Dermis microvascular lymphatic vessel endothelial cell (primary cell): ENCODE measurements around the gene TMEM259. TPM values are rescaled to one million over a fixed set of nuclear protein-coding genes. Genes with fewer than 3 reads are reported as not detected.

Source experiments
- DNase-seq, 2 donors: peaks; one replicate each; pipeline versions ENCODE4 v3.0.0 to v3.0.0-alpha.2; 2010; ENCODE audit warnings: low read depth in 2 of 2
- total RNA-seq: library from RNA; depleted of rRNA; stranded (reverse); fragments of >200 nt; gene quantifications from 2 replicates; pipeline ENCODE4 v1.2.1, GENCODE V29; 2014

The TMEM259 gene
- total RNA-seq, 1 donor from 2014 or later = 31.8 TPM

DNA sequence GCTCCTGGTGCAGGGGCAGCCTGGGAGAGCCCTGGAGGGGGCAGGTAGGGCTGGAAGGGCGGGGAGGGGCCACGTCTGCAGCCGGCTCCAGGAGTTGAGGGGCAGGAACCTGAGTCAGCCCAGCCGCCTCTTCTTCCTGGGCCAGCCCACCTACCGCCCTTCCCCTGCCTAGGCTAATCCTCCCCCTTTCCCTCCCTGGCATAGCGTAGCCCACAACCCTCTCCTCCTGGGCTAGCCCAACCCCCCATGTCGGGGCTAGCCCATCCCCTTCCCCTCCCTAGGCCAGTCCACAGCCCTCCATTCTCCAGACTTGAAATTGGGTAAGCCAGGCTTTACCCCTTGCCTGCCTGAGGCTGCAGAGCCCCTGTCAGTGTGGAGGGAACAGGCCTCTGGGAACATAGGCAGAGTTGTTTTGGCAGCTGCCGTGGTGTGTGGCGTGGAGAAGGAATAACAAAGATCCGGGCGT lies 57.4 kb downstream of the TMEM259 start:
- no peak for DNase-seq

DNA sequence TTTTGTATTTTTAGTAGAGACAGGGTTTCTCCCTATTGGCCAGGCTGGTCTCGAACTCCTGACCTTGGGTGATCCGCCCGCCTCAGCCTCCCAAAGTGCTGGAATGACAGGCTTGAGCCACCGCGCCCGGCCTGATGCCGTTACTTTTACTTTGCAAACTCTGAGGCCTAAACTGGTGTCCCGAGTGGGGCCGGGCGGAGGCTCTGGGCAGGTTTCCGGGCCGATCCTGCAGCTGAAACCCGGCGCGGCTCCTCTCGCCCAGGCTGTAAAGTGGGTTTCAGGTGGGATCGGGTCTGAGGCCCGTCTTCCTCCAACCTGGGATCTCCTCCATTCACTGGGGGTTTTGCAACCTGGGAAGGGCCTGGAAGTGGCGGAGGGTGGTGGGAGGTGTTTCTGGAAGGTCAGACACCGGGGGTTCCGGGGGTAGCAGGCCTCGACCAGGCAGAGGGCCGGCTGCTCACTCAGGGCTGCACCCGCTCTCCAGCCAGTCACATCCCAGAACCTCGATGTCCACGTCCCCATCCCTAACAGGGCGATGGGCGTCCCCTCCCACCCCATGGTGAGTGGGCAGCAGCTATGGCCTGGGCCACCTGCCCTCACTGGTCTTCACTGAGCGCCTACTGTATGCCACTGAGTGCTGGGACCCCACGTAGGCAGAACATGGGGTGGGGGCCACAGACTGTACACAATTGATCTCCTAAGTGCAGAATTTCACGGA lies 58.1 kb downstream of the TMEM259 start:
- DNase-seq = no peak

DNA sequence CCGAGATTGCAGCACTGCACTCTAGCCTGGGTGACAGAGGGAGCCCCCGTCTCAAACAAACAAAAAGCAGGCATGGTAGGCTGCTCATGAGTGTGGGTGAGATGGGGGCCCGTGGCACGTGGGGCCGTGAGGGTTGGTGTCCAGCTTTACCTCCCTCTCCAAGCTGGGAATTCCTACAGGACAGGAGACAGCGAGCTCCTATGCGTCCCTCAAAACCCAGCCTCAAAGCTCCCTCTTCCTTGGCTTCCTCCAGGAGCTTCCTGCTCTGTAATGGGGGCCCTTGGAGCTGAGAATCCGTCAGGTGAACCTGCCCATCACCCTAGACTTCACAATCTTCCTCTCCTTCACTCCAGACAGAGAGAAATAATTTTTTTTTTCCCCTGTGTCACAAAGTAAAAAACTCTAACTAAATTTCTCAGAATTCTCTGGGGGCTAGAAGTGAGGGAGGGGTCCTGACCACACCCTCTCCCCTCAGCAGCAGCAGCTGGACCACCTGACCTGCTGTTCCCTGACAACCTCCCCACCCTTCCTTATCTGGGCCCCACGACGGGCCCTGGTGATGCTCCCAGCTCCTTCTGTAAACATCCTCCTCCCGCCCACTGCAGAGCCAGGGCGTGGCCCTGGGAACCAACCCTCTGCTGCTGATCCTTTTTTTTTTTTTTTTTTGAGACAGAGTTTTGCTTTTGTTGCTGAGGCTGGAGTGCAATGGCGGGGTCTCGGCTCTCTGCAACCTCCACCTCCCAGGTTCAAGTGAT lies 58.9 kb downstream of the TMEM259 start:
- DNase-seq = no peak

DNA sequence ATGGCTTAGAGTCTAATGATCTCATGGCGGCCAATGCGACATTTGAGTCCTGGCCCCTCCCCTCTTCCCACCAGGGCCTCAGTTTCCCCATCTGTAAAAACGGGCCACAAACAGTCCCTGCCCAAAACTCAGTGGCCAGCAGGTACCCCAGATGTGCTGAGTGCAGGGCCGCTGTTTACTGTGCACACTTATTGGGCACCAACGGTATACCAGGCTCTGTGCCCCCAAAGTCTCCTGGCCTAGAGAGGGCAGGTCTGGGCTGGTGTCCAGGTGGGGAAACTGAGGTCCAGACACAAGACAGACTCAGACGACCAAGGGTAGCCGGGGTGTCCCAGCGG lies 60.4 kb downstream of the TMEM259 start:
- DNase-seq = no peak

DNA sequence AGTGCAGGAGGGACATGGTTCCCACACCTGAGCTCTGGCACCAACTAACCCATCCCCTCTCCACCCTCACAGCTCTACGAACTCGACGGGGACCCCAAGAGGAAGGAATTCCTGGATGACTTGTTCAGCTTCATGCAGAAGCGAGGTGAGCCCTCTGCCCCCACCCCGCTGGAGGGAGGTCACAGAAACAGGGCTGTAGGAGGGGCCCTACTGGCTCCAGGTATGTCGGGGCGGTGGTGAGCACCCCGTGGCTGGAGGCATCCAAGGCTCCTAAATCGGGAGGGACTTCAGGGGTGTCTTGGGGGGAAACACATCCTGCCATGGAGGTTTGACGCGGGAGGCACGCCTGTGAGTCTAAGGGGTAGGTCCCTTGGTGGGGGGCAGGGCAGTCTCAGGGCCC lies 60.9 kb downstream of the TMEM259 start:
- DNase-seq = no peak

Other genes with a start within 250 kb of the TMEM259 start
- 128 and 154 TPM in 2 replicates for gene PTBP1, start 223.7 kb downstream of the TMEM259 start, total RNA-seq
- gene PLPPR3, start 199.2 kb downstream of the TMEM259 start, total RNA-seq = 0.38 and 0.39 TPM in 2 replicates
- gene AZU1, start 193.3 kb downstream of the TMEM259 start, total RNA-seq = not detected in 2 replicates
- not detected in 2 replicates for gene PRTN3, start 180.1 kb downstream of the TMEM259 start, total RNA-seq
- gene ELANE, start 168.8 kb downstream of the TMEM259 start, total RNA-seq = not detected in 2 replicates
- gene CFD, start 161.5 kb downstream of the TMEM259 start, total RNA-seq = 2.2 and 2.5 TPM in 2 replicates
- gene MED16, start 127.9 kb downstream of the TMEM259 start, total RNA-seq = 20.2 and 30.7 TPM in 2 replicates
- gene RNU6-9, start 127.6 kb downstream of the TMEM259 start, total RNA-seq = not detected in 2 replicates
- gene R3HDM4, start 107.9 kb downstream of the TMEM259 start, total RNA-seq = 29.4 and 47.7 TPM in 2 replicates
- under 0.01 TPM in 1 of 2 replicates, not detected in the other for gene KISS1R, start 103.8 kb downstream of the TMEM259 start, total RNA-seq
- gene ARID3A, start 95.1 kb downstream of the TMEM259 start, total RNA-seq = 4.2 and 7.2 TPM in 2 replicates
- gene WDR18, start 36.8 kb downstream of the TMEM259 start, total RNA-seq = 79.8 and 94.1 TPM in 2 replicates
- 0.25 and 0.26 TPM in 2 replicates for gene GRIN3B, start 20.7 kb downstream of the TMEM259 start, total RNA-seq
- gene RNU6-2, start 399 bp upstream of the TMEM259 start, total RNA-seq = not detected in 2 replicates
- 92.6 and 93.6 TPM in 2 replicates for gene CNN2, start 5.5 kb upstream of the TMEM259 start, total RNA-seq
- gene ABCA7, start 19.0 kb upstream of the TMEM259 start, total RNA-seq = 3.7 and 4.6 TPM in 2 replicates
- 13.5 and 24.6 TPM in 2 replicates for gene ARHGAP45, start 46.0 kb upstream of the TMEM259 start, total RNA-seq
- gene POLR2E, start 74.3 kb upstream of the TMEM259 start, total RNA-seq = 87.6 and 89.4 TPM in 2 replicates
- gene GPX4, start 82.9 kb upstream of the TMEM259 start, total RNA-seq = 461 and 469 TPM in 2 replicates
- gene SBNO2, start 153.1 kb upstream of the TMEM259 start, total RNA-seq = 14.8 and 29.0 TPM in 2 replicates
- gene STK11, start 184.7 kb upstream of the TMEM259 start, total RNA-seq = 67.6 and 69.3 TPM in 2 replicates
- 0.64 and 1.9 TPM in 2 replicates for gene CBARP, start 216.9 kb upstream of the TMEM259 start, total RNA-seq
- 16.8 and 23.6 TPM in 2 replicates for gene ATP5F1D, start 220.6 kb upstream of the TMEM259 start, total RNA-seq
- 4.9 and 7.0 TPM in 2 replicates for gene MIDN, start 227.5 kb upstream of the TMEM259 start, total RNA-seq
- gene CIRBP, start 248.2 kb upstream of the TMEM259 start, total RNA-seq = 118 and 189 TPM in 2 replicates